ENCODE results near the gene LPP.

The LPP gene

DNA sequence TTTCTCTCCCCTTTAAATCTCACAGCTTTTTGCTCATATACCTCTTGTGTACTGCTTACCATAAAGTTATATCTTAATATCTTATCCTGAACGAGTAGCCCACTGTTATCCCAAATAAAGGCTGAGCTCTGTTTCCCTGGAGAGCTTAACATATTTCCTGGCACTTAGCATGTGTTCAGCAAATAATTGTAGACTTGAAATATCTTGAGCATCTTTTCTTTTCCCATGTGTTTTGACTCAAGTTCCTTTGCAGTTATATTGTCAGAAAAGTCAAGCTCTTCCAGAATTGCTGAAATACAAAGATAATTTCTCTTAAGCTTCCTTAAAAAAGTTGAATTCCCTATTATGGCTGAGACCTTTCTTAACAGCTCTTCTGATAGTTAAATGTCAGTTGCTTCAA lies 150.5 kb downstream of the LPP start:
- no peak for DNase-seq

DNA sequence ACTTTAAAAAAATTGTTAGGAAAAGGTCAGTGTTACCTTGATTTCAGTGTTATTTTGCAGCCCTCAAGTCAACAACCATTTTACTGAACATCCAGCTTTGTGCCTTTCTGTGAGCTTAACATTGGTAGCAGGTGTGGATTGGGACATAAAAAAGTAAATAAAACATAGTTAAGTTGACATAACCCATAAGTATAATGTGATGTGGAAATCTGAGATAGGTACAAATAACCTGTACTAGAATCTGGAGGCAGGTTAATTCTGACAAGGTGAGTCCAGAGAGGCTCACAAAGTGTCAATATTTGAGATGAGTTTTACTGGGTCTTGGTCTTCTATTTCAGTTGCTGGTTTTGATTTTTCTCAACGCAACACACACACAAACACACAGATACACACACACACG lies 151.3 kb downstream of the LPP start:
- no peak for DNase-seq

DNA sequence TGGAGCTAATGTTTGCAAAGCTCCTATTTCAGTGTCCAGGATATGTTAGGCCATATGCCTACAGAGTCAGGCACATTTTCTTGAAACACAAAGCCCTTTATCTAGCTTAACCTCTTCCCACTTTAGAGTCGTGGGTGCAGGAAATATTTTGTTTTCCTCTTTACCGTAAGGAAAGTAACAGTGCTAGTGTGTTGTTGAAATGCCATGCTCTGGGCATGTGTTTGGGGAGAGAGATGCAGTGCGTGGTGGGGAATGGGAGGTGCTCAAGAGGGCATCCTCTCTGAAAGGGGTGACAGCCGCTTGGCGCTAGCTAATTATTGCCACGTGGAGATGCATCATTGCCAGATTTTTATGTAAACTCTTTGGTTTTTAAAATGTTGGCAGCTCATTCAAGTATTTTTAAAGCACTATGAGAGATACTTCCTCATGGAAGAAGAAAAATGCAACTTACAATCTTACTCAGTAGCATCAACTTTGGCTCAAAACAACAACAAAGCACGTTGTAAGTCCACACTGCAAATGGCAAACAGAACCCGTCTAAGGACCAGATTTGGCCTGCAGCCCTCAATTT lies 152.6 kb downstream of the LPP start:
- DNase-seq, result no peak

DNA sequence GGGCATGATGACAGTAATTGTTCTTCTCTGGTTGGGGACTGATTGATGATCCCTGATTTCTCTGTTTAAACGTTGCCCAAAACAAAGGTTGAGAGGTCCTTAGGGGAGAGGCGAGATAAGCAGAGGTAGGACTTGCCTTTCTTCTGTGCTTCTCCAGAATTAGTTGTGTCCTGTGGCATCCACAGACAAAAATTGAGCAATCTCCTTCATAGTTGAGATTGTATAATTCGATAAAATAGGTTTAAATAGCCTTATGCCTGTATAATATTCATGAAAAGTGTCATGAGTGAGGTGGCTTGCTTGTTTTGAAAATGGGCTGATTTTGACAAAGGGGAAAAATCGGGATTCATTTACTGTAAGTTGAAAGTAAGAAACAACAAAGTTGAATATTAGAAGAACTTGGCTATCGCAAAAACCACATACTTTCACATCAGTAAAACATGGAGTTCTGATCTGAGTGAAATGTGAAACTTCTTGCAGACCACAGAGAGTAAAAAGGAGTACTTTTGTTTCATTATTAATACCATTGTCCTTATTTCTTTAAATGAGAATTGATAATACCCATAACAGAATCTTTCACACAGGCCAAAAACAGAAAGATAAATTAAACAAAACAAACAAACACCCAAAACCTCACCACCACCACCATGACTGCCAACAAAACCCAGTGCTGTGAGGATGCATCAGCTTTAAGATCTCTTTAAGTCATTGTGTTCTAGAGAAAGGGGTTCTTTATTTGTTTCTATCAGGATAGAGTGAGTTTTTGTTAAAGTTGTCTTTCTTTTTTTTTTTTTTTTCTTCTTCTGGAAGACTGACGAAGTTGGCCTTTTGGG lies 155.7 kb downstream of the LPP start:
- DNase-seq, result no peak

DNA sequence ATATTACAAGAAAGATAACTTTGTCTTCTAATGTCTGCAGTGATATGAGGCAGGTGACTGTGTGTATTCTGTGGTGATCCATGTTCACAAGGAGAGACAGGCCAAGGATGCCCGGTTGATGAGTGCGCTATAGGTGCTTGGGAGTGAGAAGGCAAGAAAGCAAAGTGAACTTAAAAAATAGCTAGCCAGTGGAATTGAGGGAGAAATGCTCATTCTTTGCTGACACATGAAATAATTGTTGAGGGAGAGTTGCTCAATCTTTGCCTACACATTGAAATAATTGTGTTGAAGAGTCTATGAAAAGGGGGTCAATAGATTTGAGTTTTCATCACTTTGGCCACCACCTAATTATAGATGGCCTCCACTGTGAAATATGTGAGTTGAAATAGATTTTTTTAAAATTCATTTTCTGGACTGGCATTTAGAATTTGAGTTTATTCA lies 156.3 kb downstream of the LPP start:
- DNase-seq, result no peak

DNA sequence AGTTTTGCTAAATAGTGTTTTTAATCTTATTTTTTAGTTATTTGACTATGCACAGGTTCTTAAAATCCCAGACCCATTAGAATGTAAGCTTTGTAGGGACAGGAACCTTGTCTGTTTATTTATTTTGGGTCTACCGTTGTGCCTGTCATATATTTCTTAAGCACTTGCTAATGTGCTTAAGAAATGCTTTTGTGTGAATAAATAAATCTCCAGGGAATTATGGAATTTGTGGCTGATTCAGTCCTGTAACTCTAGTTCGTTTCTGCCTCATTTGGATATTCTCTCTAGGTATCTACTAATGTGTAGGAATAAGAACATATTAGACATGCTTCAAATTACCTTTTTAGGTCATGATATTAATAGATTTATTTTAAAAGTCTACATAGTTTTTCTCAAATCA lies 161.6 kb downstream of the LPP start:
- DNase-seq, result no peak

DNA sequence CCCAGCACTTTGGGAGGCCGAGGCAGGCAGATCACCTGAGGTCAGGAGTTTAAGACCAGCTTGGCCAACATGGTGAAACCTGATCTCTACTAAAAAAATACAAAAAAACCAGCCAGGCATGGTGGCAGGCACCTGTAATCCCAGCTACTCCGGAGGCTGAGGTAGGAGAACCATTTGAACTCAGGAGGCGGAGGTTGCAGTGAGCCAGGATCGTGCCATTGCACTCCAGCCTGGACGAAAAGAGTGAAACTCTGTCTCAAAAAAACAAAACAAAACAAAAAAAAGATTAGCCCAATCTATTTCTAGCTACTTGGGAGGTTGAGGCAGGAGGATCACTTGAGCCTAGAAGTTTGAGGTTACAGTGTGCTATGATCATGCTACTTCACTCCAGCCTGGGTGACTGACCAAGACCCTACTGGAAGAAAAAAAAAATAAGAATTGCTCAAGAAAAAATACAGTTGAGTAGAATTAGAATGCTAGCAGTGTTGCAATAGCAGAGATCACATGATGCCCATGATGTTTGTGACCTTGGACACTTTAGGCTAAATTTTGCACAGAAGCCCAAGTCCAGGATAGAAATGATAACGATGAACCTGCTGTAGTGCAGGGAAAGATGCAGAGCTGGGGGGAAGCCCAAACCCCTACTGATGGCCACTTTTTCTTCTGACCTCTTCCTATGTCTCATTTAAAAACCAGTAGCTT lies 162.2 kb downstream of the LPP start:
- DNase-seq, result no peak

DNA sequence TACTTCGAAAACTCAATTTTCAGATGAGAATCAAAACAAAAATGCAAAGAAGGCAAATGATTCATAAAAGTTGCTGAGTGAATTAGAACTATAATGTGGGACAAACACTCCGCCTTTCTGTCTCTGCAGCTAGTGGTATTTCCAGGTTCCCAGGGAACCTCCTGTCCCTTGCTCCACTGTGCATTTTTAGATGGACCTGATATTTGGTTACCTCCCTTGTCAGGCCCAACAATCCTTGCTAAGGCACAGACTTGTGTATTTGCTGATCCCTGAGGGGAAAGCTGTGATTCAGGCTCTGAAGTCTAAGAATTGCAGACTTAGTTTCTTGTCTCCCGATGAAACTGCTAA lies 162.7 kb downstream of the LPP start:
- no peak for DNase-seq

DNA sequence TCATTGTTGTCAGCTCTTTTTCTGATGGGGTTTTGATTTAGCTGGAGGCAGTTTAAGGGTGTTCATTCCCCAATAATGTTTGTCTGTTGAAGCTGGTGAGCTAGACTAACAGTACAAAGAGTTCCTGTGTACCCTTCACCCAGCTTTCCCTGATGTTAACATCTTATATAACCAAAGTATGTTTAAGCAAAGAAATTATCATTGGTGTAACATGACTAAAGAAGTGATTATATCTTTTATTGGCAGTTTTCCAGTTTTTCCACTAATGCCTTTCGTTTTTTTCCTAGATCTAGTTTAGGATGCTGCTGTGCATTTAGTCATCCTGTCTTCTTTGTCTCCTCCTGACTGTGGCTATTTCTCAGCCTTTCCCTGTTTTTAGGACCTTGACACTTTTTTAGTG lies 165.6 kb downstream of the LPP start:
- DNase-seq, result no peak

DNA sequence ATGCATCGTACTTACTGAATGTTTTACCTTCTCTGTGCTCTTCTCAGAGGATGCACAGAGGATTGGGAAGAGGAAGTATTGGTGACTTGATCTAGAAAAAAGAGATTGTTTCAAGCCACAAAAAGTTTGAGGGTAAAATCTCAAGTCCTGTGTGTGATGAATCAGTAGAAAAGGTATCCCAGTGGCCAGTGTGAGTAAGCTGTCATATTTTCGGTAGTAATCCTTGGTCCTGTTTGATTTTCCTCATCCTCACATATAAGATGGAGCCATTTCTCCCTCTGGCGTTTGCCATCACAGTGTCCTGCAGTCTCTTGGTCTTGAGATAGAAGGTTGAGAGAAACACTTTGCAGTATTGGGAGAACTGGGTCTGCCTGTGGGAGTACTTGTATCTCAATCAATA lies 166.8 kb downstream of the LPP start:
- no peak for DNase-seq

DNA sequence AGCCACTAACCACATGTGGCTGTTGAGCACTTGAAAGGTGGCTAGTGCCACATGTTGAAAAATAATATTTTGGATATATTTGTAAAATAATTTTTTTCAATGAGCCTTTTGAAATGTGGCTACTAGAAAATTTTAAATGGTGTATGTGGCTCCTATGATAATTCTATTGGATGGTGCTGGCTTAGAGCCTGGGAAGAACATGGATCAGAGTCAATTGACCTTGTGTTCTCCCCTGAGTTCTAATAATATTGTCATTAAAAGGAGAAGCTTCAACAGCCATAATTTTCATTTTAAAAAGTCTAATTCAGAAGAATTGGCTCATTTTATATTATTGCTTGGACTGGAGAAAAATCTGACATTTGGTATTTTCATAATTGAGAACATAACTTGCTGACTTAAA lies 167.3 kb downstream of the LPP start:
- DNase-seq, result no peak

DNA sequence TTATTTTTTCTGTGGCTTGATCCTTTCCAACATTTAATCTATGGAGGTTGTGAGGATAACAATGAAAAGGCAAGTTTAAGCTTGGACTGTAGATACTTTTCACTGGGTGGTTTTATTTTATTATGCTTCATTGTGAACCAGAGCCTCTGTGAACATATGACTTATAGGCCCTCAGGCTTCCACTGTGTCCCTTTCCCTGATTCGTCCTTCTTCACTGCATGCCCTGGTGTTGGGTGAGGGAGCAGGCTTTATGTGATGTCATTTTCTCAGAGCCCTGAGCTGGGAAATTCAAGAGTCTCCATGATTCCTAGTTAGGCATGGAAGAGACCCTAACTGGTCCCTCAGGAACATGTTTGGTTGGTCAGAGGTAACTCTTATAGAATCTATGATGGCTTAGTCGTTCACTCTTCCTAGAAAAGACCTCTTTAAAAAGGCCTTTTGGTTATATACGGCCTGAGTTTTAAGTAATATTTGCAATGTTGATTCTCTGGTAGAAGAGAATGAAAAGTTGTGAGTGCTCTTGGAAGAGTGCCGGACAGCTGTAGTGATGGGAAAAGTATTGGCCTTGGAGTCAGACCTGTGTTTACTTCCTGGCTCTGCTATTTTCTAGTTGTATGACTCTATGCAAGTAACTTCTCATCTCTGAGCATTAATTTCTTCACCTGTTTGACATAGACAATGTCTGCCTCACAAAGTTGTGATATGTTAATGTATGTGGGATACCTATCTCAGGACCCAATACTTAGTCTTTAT lies 168.4 kb downstream of the LPP start:
- DNase-seq, result no peak

DNA sequence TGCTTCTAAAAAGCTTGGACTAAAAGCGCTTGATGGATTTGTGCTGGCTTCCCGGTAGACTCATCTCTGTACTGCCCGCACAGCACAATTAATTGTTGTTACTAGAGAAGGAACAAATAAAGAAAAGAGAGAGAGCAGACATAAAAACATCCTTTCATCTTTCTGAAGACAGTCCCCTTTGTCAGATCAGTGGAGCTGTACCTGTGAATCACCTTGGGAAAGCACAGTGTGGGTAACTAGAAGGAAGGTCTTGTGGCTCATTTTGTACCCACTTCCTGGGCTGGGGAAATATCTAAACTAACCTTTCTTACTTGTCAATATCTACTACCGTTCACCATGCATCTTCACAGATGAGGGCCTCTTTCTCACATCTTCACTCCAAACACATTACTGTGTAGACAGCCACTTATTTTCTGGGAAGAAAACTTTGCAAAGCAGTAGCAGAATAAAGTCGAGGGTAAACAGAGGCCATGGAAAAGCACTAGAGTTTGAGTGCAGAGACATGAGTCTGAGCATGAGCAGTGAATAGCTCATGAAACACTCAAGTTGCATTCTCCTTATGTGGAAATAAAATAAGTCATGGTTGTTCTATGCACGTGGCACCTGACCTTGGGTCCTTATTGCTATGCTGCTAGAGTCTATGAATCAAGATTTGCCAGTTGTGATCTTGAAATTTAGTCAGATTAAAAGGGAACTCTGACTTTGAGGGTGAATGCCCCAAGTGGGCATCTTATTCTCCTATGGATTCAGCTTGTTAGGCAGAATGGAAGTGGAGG lies 169.3 kb downstream of the LPP start:
- DNase-seq, result no peak

DNA sequence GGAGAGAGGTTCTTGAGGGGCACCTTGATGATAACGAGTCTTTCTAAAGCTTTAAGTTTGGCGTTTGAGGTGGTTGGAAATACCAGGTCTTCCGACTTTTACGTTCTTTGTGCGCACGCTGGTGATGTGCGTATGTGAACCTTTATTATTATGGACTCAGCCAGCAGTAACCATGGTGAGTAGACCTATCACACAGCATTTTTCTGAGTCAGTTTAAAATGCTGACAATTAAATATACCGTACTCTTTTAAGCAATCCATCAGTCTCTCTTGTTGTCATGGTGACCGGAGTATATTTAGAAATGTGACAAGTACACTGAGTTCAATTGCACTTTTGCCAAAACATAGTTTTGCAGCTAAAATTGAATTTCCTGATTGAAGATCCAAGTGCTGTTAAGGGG lies 172.2 kb downstream of the LPP start:
- no peak for DNase-seq

DNA sequence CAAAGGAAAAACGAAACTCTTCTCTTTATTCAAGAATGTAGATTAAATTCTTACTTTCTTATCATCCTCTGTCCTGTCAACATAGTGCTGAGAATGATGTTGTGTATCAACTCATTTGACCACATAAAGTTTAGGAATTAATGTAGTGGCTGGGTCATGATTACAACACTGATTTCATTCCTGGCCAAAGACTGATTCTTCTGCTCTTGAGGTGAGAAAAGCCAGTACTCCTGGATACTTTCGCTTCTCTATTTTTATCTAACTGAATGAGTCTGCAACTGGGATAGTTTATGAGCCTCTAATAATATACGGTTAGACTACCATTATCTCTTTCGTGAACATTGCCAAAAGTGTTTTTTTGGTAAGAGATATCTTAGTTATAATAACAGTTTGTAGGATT lies 173.0 kb downstream of the LPP start:
- no peak for DNase-seq

DNA sequence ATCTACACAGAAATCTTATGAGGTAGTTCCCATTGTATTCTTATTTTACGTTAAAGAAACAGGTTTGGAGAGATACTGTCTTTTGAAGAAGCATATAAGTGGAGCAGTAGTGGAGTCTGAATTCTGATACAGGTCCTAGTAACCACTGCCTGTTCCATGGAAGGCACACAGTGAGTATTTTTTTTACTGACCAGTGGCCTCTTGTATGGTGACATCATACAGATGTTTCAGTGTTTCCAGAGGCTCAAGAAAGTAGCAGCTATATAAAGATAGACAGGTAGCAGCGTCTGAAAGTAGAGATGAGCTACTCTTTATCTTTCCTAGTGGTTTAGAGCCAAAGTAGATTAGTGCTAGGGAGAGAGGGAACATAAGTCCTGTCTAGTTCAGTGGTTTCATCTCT lies 173.5 kb downstream of the LPP start:
- no peak for DNase-seq

DNA sequence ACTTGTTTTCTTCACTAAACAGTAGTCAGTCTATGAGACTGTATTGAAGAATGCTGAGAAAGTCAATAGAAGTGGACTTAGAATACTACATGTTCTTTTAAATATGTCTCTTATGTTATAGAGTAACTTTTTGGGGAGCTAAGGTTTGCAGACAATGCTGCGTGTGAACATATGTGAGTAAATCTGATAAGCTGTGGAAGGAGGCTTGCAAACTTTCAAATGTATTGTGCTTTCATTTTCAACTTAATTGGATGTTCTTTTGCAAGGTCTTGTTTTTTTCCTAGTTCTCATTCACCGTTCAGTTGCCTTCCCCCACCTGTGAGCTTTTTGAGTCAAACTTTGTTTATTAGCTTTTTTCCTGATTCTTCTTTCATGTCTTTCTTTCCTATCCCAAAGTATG lies 176.2 kb downstream of the LPP start:
- DNase-seq, result no peak

DNA sequence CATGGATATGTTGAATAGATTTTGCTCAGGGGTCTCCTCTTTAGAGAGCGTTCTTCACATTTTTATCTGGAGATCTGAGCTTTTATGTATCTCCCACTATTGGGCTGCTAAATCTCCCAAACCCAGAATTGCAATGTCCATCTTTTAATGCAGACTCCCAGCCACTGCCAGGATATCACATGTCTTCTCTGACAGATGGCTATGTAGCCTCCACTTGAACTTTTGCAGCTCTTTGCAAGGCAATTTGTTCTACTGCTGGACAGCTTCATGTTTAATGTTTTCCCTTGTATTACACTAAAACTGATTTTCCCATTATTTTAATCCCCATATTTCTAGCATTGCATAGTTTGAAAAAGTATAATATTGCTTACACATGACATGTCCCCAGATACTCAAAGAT lies 177.2 kb downstream of the LPP start:
- no peak for DNase-seq

DNA sequence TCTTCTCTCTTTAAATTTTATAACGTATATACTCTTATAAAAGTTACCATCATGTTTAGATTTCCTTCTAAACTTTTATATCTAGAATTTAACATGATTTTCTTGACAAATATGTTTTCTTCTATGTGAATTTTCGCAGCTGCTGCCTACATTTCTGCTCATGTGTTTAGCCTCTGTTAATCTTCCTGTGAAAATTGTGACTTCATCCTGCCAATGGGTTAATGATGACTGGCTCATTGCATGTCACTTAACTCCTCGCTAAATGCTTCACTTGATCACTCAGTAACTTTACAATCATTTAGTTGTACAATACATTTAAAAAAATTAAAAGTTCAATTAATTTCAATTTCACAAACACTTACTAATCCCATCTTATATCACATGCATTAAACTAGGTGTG lies 178.1 kb downstream of the LPP start:
- no peak for DNase-seq

DNA sequence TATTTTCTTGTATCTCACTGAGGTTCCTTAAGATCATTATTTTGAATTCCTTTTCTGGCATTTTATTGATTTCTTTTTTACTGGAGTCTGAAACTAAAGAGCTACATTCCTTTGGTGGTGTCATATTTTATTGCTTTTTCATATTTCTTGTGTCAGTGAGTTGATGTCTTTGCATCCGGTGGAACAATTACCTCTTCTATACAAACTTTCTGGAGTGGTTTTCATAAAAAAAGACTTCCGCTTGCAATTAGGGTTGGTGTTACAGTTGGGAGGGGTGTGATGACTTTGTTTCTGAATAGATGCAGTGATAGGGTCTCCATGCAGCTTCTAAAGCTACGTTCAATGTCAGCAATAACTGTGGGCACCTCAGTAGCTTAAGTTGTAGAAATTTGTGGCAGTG lies 181.7 kb downstream of the LPP start:
- no peak for DNase-seq

DNA sequence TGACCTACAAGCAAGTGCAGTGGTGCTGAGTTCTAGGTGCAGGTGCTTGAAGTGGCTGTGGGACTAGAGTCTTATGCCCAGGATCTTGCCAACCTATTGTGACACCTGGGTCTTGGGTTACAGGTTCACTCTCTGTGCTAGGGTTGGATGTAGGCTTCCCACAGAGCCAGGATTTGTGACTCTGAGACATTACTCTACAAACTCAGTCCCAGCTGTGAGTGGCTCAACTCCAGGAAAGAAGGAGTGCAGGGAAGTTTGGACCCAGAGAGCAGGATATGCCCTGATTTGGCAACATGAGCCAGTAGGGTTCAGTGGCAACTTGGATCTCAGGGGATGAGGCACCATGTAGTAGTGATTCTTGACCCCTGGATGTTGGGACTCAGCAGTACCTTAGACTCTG lies 182.2 kb downstream of the LPP start:
- DNase-seq, result no peak

DNA sequence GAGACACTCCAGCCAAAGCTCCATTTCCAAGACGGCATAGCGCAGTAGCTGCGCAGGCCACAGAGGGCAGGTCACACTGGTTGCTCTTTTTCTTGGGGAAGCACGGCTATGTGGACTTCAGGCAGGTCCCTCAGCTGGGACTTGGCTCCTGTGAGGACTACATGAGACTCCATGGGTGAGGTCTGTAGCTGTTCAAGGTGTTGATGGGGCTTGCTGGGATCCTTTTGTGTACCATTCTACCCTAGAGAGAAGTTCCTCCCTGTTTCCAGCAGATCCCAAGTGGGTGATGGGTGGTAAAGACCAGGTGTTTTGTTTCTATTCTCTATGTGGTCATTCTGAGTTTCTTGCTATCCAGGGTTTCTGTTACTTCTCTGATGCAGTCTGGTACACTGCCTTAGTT lies 183.3 kb downstream of the LPP start:
- DNase-seq, result no peak

DNA sequence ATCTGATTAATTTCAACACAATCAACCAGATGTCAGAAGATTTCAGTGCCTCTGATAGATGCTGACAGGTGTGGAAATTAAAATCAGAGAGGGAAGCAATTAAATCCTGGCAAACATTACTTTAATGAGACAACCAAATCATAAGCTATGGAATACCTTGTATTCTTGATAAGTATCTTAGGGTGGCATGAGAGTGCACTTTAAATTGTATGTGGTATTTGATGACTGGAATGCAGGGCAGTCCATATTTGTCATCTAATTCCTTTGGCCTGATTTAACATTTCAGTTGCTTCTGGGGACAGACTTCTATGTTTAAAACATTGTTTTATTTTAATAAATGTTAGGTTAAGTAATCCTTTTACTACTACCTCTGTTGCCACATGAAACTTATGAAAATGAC lies 184.1 kb downstream of the LPP start:
- no peak for DNase-seq

Measured in midbrain (tissue), 1 donor.